Left ventricle myocardium inferior (tissue), 1 donor: ENCODE data around the gene ZNF467. TPM values are rescaled to one million over a fixed set of nuclear protein-coding genes. Genes with fewer than 3 reads are reported as not detected.

ENCODE experiments used
- DNase-seq: peaks from one replicate; pipeline ENCODE4 v3.0.0-alpha.2; 2020
- H3K27ac ChIP-seq: fragments of 200-600 bp; replicated peaks from 2 replicates; pipeline ENCODE4 v1.8.0; 2021
- H3K27me3 ChIP-seq: fragments of 200-600 bp; 2 replicates; pipeline ENCODE4 v1.8.0; 2021; ENCODE audit warnings: low read depth
- H3K36me3 ChIP-seq: fragments of 200-600 bp; 2 replicates; pipeline ENCODE4 v1.8.0; 2021
- H3K4me1 ChIP-seq: fragments of 200-600 bp; 2 replicates; pipeline ENCODE4 v1.8.0; 2021
- H3K4me3 ChIP-seq: fragments of 200-600 bp; 2 replicates; pipeline ENCODE4 v1.8.0; 2021; ENCODE audit warnings: mild to moderate bottlenecking, moderate library complexity
- H3K9me3 ChIP-seq: fragments of 200-600 bp; replicated peaks from 2 replicates; pipeline ENCODE4 v1.8.0; 2021
- intact Hi-C: fragments of 100-400 bp; cut with micrococcal nuclease; formaldehyde crosslinking; loops from one replicate; pipeline ENCODE4 v1.11.0; 2022
- total RNA-seq: library from RNA; stranded (reverse); fragmentation: NEBNext Ultra II Directional; extraction: Animal tissue kit (Norgen Biotek cat#: 25700); gene quantifications from one replicate; pipeline ENCODE4 v1.2.1, GENCODE V29; 2021
- TF ChIP-seq, protein P1 (sequence below): fragments of 200-600 bp; IDR thresholded peaks from 2 replicates; pipeline ENCODE4 v1.8.0; 2021; ENCODE audit warnings: antibody characterized with exemption, mild to moderate bottlenecking, borderline replicate concordance
- donor health status: DM: no; HTN: yes; CAD: no; lungs with severe emphysema.

ZNF467 gene
- total RNA-seq, 1 donor from 2014 or later, result 5.2 TPM

DNA sequence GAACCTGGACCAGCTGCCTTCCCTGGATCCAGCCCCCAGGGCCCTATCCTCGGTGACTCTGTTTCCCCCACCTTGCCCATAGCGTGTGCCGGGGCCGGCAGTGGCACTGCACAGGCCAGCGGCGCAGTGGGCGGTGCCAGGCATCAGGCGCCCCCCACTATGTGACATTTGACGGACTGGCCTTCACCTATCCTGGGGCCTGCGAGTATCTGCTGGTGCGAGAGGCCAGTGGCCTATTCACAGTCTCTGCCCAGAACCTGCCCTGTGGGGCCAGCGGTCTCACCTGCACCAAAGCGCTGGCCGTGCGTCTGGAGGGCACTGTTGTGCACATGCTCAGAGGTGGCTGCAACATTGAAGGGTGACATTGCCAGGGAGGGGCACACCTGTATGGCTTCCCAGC is 12.0 kb upstream of the ZNF467 start:
- no peak for DNase-seq
- H3K27me3 ChIP-seq, result peaks cover 48% of the 10 kb centered on the region
- intact Hi-C loops, result no loop called here
- TF ChIP-seq, protein P1, sequence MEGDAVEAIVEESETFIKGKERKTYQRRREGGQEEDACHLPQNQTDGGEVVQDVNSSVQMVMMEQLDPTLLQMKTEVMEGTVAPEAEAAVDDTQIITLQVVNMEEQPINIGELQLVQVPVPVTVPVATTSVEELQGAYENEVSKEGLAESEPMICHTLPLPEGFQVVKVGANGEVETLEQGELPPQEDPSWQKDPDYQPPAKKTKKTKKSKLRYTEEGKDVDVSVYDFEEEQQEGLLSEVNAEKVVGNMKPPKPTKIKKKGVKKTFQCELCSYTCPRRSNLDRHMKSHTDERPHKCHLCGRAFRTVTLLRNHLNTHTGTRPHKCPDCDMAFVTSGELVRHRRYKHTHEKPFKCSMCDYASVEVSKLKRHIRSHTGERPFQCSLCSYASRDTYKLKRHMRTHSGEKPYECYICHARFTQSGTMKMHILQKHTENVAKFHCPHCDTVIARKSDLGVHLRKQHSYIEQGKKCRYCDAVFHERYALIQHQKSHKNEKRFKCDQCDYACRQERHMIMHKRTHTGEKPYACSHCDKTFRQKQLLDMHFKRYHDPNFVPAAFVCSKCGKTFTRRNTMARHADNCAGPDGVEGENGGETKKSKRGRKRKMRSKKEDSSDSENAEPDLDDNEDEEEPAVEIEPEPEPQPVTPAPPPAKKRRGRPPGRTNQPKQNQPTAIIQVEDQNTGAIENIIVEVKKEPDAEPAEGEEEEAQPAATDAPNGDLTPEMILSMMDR, result no peak
- H3K4me3 ChIP-seq, result no peak overlapping the region
- no peak overlapping the region for H3K27ac ChIP-seq
- peaks cover 29% of the 10 kb centered on the region for H3K4me1 ChIP-seq
- H3K36me3 ChIP-seq, result no peaks in the 10 kb centered on the region
- H3K9me3 ChIP-seq, result no peaks in the 10 kb centered on the region

DNA sequence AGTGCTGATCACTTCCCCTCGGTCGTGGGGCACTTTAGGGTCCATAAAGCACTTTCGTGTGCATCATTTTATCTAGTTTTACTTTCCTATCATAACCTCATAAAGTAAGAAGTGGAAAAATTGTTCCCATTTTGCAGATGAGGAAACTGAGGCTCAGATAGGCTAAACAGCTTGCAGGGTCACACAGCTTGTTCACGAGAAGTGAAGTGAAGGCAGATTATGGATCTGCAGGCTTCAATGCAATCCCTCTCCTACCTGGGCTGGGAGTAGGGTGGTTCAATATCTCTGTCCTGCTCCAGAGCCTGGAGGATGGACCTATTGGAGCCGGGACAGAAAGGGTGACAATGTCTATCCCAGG is 10.8 kb upstream of the ZNF467 start:
- DNase-seq, result no peak
- intact Hi-C loops, result no loop called here
- peaks cover 36% of the 10 kb centered on the region for H3K27me3 ChIP-seq
- H3K4me1 ChIP-seq, result peaks cover 23% of the 10 kb centered on the region
- TF ChIP-seq, protein P1, result no peak
- no peaks in the 10 kb centered on the region for H3K9me3 ChIP-seq
- no peaks in the 10 kb centered on the region for H3K36me3 ChIP-seq
- no peak overlapping the region for H3K27ac ChIP-seq
- H3K4me3 ChIP-seq, result no peak overlapping the region

DNA sequence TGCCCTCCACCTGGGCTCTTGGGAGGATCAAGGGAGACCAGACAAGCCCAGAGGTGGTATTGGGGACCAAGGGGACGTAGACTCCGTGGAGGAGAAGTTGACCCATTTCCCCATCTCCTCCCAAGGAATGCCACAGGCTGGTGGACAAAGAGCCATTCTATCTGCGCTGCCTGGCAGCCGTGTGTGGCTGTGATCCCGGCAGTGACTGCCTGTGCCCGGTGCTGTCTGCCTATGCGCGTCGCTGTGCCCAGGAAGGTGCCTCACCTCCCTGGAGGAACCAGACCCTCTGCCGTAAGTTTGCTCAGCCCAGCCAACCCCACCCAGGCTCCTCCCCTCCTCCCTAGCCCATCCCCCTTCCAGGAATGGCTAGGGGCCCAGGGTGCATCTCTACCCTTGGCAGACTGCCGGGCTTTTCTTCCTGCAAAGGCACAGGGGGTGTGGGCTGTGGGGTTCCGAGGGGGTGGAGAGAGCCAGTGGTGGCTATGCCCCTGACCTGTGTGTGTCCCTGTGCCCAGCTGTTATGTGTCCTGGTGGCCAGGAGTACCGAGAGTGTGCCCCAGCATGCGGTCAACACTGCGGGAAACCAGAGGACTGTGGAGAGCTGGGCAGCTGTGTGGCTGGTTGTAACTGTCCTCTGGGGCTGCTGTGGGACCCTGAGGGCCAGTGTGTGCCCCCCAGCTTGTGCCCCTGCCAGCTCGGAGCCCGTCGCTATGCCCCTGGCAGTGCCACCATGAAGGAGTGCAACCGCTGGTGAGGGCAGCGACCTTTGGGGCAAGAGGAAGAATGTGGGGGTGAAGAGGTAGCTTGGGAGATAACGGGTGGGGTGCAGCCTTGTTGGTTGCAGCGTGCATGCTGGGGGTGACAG is 10.2 kb upstream of the ZNF467 start:
- intact Hi-C loops, result no loop called here
- Histone ChIP-seq H3K4me3 (no peak overlapping the region), H3K9me3 (no peaks in the 10 kb centered on the region), H3K27ac (no peak overlapping the region), H3K27me3 (peaks cover 30% of the 10 kb centered on the region), H3K36me3 (no peaks in the 10 kb centered on the region), H3K4me1 (peaks cover 23% of the 10 kb centered on the region)
- no peak for DNase-seq
- TF ChIP-seq, protein P1, result no peak

DNA sequence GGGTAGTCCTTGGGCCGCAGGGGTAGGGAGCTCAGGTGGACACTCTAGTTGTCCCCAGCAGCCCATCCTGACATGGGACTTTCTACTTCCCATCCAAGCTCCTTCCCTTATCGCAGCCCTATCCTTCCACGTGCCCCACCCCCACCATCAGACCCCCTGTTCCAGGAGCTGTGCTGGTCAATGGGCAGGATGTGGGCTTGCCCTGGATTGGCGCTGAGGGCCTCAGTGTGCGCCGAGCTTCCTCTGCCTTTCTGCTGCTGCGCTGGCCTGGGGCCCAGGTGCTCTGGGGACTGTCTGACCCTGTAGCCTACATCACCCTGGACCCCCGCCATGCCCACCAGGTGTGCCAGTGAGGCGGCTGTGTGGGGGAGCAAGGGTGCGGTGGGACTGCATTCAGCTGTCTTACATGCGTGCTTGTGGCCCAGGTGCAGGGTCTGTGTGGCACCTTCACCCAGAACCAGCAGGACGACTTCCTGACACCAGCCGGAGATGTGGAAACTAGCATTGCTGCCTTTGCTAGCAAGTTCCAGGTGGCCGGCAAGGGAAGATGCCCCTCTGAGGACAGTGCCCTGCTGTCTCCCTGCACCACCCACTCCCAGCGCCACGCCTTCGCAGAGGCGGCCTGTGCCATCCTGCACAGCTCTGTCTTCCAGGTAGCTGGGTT is 9.4 kb upstream of the ZNF467 start:
- H3K36me3 ChIP-seq, result no peaks in the 10 kb centered on the region
- intact Hi-C loops, result no loop called here
- TF ChIP-seq, protein P1, result no peak
- no peaks in the 10 kb centered on the region for H3K9me3 ChIP-seq
- peaks cover 16% of the 10 kb centered on the region for H3K4me1 ChIP-seq
- no peak for DNase-seq
- H3K27ac ChIP-seq, result no peak overlapping the region
- peaks cover 22% of the 10 kb centered on the region for H3K27me3 ChIP-seq
- no peak overlapping the region for H3K4me3 ChIP-seq

DNA sequence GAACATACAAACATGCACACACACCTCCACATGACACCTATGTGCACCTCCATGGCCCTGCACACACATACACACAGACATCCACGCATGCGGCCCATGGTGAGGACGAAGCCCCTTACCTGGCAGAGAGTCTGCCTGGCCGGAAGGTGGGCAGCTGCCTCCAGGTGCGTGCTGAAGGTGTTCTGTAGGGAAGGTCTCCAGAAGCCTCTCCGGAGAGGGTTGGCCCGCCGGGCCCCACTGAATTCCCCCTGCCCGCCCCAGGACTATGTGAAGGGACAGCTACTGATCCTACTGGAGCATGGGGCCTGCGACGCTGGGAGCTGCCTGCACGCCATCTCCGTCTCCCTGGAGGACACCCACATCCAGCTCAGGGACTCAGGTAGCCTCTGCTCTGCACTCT is 8.5 kb upstream of the ZNF467 start:
- Histone ChIP-seq H3K27ac (no peak overlapping the region), H3K36me3 (no peaks in the 10 kb centered on the region), H3K27me3 (peaks cover 14% of the 10 kb centered on the region), H3K4me1 (peaks cover 13% of the 10 kb centered on the region), H3K9me3 (no peaks in the 10 kb centered on the region), H3K4me3 (no peak overlapping the region)
- intact Hi-C loops, result no loop called here
- DNase-seq, result no peak
- TF ChIP-seq, protein P1, result no peak
